Neural cell (in vitro differentiated cells): ENCODE data around the gene COMMD4. TPM values are rescaled to one million over a fixed set of nuclear protein-coding genes. Genes with fewer than 3 reads are reported as not detected.

Source experiments
- H2AFZ ChIP-seq: fragments of 200-600, 300-800 bp; sonication (generic), shearing (Covaris generic); 2 replicates; pipeline ENCODE4 v1.6.0; 2014; ENCODE audit warnings: low read depth, mild to moderate bottlenecking, antibody characterized with exemption, low read length, moderate library complexity
- H3F3A ChIP-seq: fragments of 200-600 bp; shearing (Covaris generic); 2 replicates; pipeline ENCODE4 v1.6.1; 2016; ENCODE audit warnings: mild to moderate bottlenecking, moderate library complexity, mixed read lengths, antibody characterized with exemption, low read length; ENCODE audit not compliant: insufficient read depth, poor library complexity, severe bottlenecking
- H3K27ac ChIP-seq: fragments of 200-600, 300-800 bp; sonication (generic), shearing (Covaris generic); 2 replicates; pipeline ENCODE4 v1.5.1; 2014; ENCODE audit warnings: mild to moderate bottlenecking, low read length, moderate library complexity
- H3K27me3 ChIP-seq: fragments of 300-800, 200-600 bp; sonication (generic), shearing (Covaris generic); 2 replicates; pipeline ENCODE4 v1.6.0; 2014; ENCODE audit warnings: mild to moderate bottlenecking, low read depth, low read length, moderate library complexity; ENCODE audit not compliant: insufficient read depth
- H3K36me3 ChIP-seq: fragments of 300-800, 200-600 bp; sonication (generic), shearing (Covaris generic); 2 replicates; pipeline ENCODE4 v1.5.1; 2014; ENCODE audit warnings: mild to moderate bottlenecking, antibody characterized with exemption, low read length, moderate library complexity; ENCODE audit not compliant: insufficient read depth
- H3K4me2 ChIP-seq: fragments of 300-800, 200-600 bp; sonication (generic), shearing (Covaris generic); 2 replicates; pipeline ENCODE4 v1.6.0; 2014; ENCODE audit warnings: mild to moderate bottlenecking, low read length
- H3K4me3 ChIP-seq: fragments of 300-800, 200-600 bp; sonication (generic), shearing (Covaris generic); 2 replicates; pipeline ENCODE4 v1.5.1; 2014; ENCODE audit warnings: mild to moderate bottlenecking, low read length, moderate library complexity
- H3K79me2 ChIP-seq: fragments of 200-600 bp; shearing (Covaris generic); replicated peaks from 2 replicates; pipeline ENCODE4 v1.6.0; 2014; ENCODE audit warnings: mild to moderate bottlenecking, low read length, moderate library complexity; ENCODE audit not compliant: insufficient read depth
- H3K9ac ChIP-seq: fragments of 300-800, 200-600 bp; sonication (generic), shearing (Covaris generic); 2 replicates; pipeline ENCODE4 v1.6.1; 2016; ENCODE audit warnings: mild to moderate bottlenecking, low read length, mixed read lengths
- H3K9me2 ChIP-seq: fragments of 200-600 bp; shearing (Covaris generic); 2 replicates; pipeline ENCODE4 v1.6.1; 2016; ENCODE audit warnings: mild to moderate bottlenecking, low read length, mixed read lengths; ENCODE audit not compliant: insufficient read depth
- H3K9me3 ChIP-seq: fragments of 200-600, 300-800 bp; sonication (generic), shearing (Covaris generic); 2 replicates; pipeline ENCODE4 v1.6.1; 2016; ENCODE audit warnings: mild to moderate bottlenecking, mixed run types, low read length, moderate library complexity, mixed read lengths
- H4K20me1 ChIP-seq: fragments of 200-600 bp; shearing (Covaris generic); 2 replicates; pipeline ENCODE4 v1.6.1; 2016; ENCODE audit warnings: mild to moderate bottlenecking, mixed run types; ENCODE audit not compliant: insufficient read depth
- EP300 ChIP-seq: fragments of 450-650 bp; conservative IDR thresholded peaks from 2 replicates; pipeline ENCODE4 v1.6.1; 2014; ENCODE audit warnings: antibody characterized with exemption, mild to moderate bottlenecking, moderate library complexity; ENCODE audit not compliant: poor library complexity, severe bottlenecking
- EZH2 ChIP-seq: fragments of 200-600, 300-800 bp; shearing (Covaris generic), sonication (generic); IDR thresholded peaks from 2 replicates; pipeline ENCODE4 v1.6.1; 2014; ENCODE audit warnings: antibody characterized with exemption, low read length, borderline replicate concordance, mild to moderate bottlenecking; ENCODE audit not compliant: insufficient read depth, poor library complexity, severe bottlenecking
- MXI1 ChIP-seq: fragments of 450-650 bp; conservative IDR thresholded peaks from 2 replicates; pipeline ENCODE4 v1.6.1; 2014; ENCODE audit warnings: antibody characterized with exemption, mild to moderate bottlenecking; ENCODE audit not compliant: poor library complexity, severe bottlenecking
- POLR2AphosphoS5 ChIP-seq: IDR thresholded peaks from 2 replicates; pipeline ENCODE4 v1.6.1; 2012
- RAD21 ChIP-seq: fragments of 450-650 bp; conservative IDR thresholded peaks from 2 replicates; pipeline ENCODE4 v1.6.1; 2014; ENCODE audit warnings: antibody characterized with exemption, mild to moderate bottlenecking, moderate library complexity
- SMC3 ChIP-seq: fragments of 450-650 bp; conservative IDR thresholded peaks from 2 replicates; pipeline ENCODE4 v1.6.1; 2014; ENCODE audit warnings: antibody characterized with exemption, mild to moderate bottlenecking, moderate library complexity; ENCODE audit not compliant: poor library complexity
- TAF1 ChIP-seq: IDR thresholded peaks from 2 replicates; pipeline ENCODE4 v1.6.1; 2012; ENCODE audit warnings: low read depth
- polyA plus RNA-seq: library from polyadenylated mRNA; depleted of rRNA; stranded (reverse); fragments of >200 nt; gene quantifications from 2 replicates; pipeline ENCODE4 v1.2.3, GENCODE V29; 2014
- TF ChIP-seq, protein P1 (sequence below): IDR thresholded peaks from 2 replicates; pipeline ENCODE4 v1.6.1; 2012; ENCODE audit warnings: borderline replicate concordance
- TF ChIP-seq, protein P2 (sequence below): fragments of 450-650 bp; IDR thresholded peaks from 2 replicates; pipeline ENCODE4 v1.5.1; 2014; ENCODE audit warnings: antibody characterized with exemption, mild to moderate bottlenecking, moderate library complexity; ENCODE audit not compliant: poor library complexity, severe bottlenecking

COMMD4 gene
- polyA plus RNA-seq, 1 donor from 2014 or later: 103 TPM

DNA sequence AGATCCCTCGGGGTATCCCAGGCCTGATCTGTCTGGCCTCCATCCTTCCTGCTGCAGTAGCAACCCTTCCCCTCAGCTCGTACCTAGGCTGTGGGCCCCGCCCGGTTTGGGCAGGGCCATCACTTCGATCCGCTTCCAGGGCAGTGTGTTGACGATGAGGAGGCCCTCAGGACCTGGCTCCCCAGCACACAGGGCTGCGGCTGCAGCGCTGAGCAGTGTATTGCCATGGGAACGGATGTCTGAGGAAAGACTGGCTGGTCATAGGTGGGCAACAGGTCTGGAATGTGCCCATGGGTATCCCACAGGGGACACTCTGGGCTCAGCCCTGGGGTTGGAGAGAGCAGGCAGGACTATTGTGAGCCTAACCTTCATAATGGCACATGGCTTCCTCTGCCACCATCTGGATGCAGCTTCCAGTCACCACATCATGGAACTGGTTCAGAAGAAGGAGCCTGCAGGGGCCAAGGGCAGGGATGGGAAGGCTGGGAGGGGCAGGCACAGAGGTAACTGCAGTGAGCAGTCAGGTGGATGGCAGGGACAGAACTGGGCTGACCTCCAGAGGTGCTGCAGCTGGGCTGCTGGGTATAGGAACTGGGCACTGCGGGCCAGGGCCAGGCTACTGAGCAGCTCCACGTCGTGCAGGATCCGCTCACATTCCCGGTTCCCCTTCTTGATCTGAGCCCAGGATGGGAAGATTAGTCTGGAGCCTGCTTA, 23.8 kb downstream of the COMMD4 start:
- no peaks in the 10 kb centered on the region for H3K36me3 ChIP-seq
- no peaks in the 10 kb centered on the region for H3K9me2 ChIP-seq

DNA sequence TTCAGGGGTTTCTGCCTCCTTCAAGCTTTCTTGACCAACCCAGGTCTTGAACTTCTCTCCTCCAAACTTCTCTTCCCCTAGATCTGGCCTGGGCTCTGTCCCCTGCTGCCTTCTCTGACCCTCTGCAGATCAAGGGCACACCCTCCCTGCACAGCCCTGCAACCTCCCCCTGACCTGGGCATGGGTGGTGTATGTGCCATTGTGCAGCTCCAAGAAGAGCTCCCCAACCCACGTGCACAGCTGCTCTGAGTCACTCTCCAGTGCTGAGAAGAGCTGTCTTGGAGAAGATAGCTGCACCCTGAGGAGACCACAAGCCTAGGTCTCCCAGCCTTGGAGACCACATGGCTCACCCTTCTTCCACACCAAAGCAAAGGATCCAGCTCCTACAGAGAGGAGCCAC, 24.5 kb downstream of the COMMD4 start:
- Histone ChIP-seq H3K27ac (no peak overlapping the region), H3K4me3 (no peak overlapping the region), H3F3A (no peaks in the 10 kb centered on the region), H3K9me2 (no peaks in the 10 kb centered on the region), H3K9ac (no peak overlapping the region), H3K9me3 (no peaks in the 10 kb centered on the region), H3K79me2 (no peaks in the 10 kb centered on the region), H4K20me1 (no peaks in the 10 kb centered on the region), H3K4me2 (no peak overlapping the region), H2AFZ (no peak overlapping the region), H3K27me3 (no peaks in the 10 kb centered on the region), H3K36me3 (no peaks in the 10 kb centered on the region)
- TF ChIP-seq EP300: no peak

More for the DNA sequence above, 23.8 kb downstream of the COMMD4 start:
- Histone ChIP-seq H3K79me2 (no peaks in the 10 kb centered on the region), H3K27me3 (no peaks in the 10 kb centered on the region), H4K20me1 (no peaks in the 10 kb centered on the region), H3F3A (no peaks in the 10 kb centered on the region), H3K9ac (no peak overlapping the region), H3K4me2 (no peak overlapping the region), H3K27ac (no peak overlapping the region), H3K4me3 (no peak overlapping the region), H3K9me3 (no peaks in the 10 kb centered on the region), H2AFZ (no peak overlapping the region)
- no peak for TF ChIP-seq RAD21
- TF ChIP-seq MXI1: no peak
- TF ChIP-seq, protein P1, sequence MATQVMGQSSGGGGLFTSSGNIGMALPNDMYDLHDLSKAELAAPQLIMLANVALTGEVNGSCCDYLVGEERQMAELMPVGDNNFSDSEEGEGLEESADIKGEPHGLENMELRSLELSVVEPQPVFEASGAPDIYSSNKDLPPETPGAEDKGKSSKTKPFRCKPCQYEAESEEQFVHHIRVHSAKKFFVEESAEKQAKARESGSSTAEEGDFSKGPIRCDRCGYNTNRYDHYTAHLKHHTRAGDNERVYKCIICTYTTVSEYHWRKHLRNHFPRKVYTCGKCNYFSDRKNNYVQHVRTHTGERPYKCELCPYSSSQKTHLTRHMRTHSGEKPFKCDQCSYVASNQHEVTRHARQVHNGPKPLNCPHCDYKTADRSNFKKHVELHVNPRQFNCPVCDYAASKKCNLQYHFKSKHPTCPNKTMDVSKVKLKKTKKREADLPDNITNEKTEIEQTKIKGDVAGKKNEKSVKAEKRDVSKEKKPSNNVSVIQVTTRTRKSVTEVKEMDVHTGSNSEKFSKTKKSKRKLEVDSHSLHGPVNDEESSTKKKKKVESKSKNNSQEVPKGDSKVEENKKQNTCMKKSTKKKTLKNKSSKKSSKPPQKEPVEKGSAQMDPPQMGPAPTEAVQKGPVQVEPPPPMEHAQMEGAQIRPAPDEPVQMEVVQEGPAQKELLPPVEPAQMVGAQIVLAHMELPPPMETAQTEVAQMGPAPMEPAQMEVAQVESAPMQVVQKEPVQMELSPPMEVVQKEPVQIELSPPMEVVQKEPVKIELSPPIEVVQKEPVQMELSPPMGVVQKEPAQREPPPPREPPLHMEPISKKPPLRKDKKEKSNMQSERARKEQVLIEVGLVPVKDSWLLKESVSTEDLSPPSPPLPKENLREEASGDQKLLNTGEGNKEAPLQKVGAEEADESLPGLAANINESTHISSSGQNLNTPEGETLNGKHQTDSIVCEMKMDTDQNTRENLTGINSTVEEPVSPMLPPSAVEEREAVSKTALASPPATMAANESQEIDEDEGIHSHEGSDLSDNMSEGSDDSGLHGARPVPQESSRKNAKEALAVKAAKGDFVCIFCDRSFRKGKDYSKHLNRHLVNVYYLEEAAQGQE: no peak
- no peak for TF ChIP-seq EZH2
- TF ChIP-seq EP300: no peak
- TF ChIP-seq, protein P2, sequence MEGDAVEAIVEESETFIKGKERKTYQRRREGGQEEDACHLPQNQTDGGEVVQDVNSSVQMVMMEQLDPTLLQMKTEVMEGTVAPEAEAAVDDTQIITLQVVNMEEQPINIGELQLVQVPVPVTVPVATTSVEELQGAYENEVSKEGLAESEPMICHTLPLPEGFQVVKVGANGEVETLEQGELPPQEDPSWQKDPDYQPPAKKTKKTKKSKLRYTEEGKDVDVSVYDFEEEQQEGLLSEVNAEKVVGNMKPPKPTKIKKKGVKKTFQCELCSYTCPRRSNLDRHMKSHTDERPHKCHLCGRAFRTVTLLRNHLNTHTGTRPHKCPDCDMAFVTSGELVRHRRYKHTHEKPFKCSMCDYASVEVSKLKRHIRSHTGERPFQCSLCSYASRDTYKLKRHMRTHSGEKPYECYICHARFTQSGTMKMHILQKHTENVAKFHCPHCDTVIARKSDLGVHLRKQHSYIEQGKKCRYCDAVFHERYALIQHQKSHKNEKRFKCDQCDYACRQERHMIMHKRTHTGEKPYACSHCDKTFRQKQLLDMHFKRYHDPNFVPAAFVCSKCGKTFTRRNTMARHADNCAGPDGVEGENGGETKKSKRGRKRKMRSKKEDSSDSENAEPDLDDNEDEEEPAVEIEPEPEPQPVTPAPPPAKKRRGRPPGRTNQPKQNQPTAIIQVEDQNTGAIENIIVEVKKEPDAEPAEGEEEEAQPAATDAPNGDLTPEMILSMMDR: no peak
- no peak for TF ChIP-seq POLR2AphosphoS5
- no peak for TF ChIP-seq SMC3
- TF ChIP-seq TAF1: no peak
